B cell (primary cell): Measurements from ENCODE around the gene IL20. TPM values are rescaled to one million over a fixed set of nuclear protein-coding genes. Genes with fewer than 3 reads are reported as not detected.

Experiments used
- ATAC-seq: fragments of 200-7000 bp; cut with Tn5 transposase; one replicate; pipeline ENCODE4 v1.10.0; 2021; ENCODE audit warnings: low read depth, mild to moderate bottlenecking, moderate number of reproducible peaks, moderate library complexity
- CTCF ChIA-PET: fragments of 350-600 bp; sonication (Branson Sonifier 250); formaldehyde crosslinking; loops from one replicate; lab custom pipeline; 2021; ENCODE audit warnings: antibody characterized with exemption, inconsistent platforms; lab: Charles Lee
- POLR2A ChIA-PET: fragments of 350-600 bp; sonication (Branson Sonifier 250); formaldehyde crosslinking; loops from one replicate; lab custom pipeline; 2021; ENCODE audit warnings: antibody characterized with exemption; lab: Charles Lee
- DNase-seq: peaks from one replicate; pipeline ENCODE4 v3.0.0; 2013
- H2AFZ ChIP-seq: 2 replicates; pipeline ENCODE4 v1.6.1; 2012; ENCODE audit warnings: mild to moderate bottlenecking, low read depth, low read length; ENCODE audit not compliant: insufficient read depth, poor library complexity, severe bottlenecking
- H3K27ac ChIP-seq, 2 donors: 1 replicate in 1 of 2; 2 replicates in 1 of 2; pipeline ENCODE4 v1.5.1; 2012 to 2013; ENCODE audit warnings: low read length in 2 of 2, mild to moderate bottlenecking in 2 of 2, moderate library complexity in 1 of 2
- H3K27me3 ChIP-seq, 4 experiments: fragments of 200-600 bp in 1 of 4; sonication (generic) in 1 of 4; replicated peaks in 1 of 4; 1 replicate in 2 of 4; 2 replicates in 2 of 4; pipeline versions ENCODE4 v1.6.1 to v1.7.0; 2013 to 2016; ENCODE audit warnings: low read length in 3 of 4, mild to moderate bottlenecking in 2 of 4, mixed read lengths in 1 of 4, moderate library complexity in 1 of 4; ENCODE audit not compliant: insufficient read depth in 4 of 4, control insufficient read depth in 3 of 4; ENCODE audit errors: control extremely low read depth in 1 of 4
- H3K36me3 ChIP-seq, 2 experiments: replicated peaks in 1 of 2; 1 replicate in 1 of 2; 2 replicates in 1 of 2; pipeline versions ENCODE4 v1.6.1 to v1.7.1; 2013; ENCODE audit warnings: low read length in 1 of 2; ENCODE audit not compliant: insufficient read depth in 2 of 2, control insufficient read depth in 1 of 2; ENCODE audit errors: control extremely low read depth in 1 of 2, extremely low read depth in 1 of 2
- H3K4me1 ChIP-seq, 2 donors: fragments of 200-600 bp in 1 of 2; sonication (generic) in 1 of 2; 1 replicate in 1 of 2; 2 replicates in 1 of 2; pipeline versions ENCODE4 v1.5.1 to v1.6.1; 2013 to 2017; ENCODE audit warnings: low read length in 2 of 2; ENCODE audit not compliant: control insufficient read depth in 2 of 2, insufficient read depth in 2 of 2
- H3K4me2 ChIP-seq: replicated peaks from 2 replicates; pipeline ENCODE3; 2012; ENCODE audit warnings: mild to moderate bottlenecking, low read depth, low read length; ENCODE audit not compliant: poor library complexity, severe bottlenecking
- H3K4me3 ChIP-seq, 5 experiments: fragments of 200-600 bp in 1 of 5; sonication (generic) in 1 of 5; 1 replicate in 3 of 5; 2 replicates in 2 of 5; pipeline versions ENCODE4 v1.5.1 to v1.7.0; 2011 to 2016; ENCODE audit warnings: low read length in 4 of 5, mild to moderate bottlenecking in 4 of 5, low read depth in 2 of 5, control low read depth in 1 of 5, moderate library complexity in 1 of 5; ENCODE audit not compliant: insufficient read depth in 1 of 5; ENCODE audit errors: control extremely low read depth in 1 of 5, extremely low read depth in 1 of 5
- H3K79me2 ChIP-seq: fragments of 200-600 bp; sonication (generic); one replicate; pipeline ENCODE4 v1.6.0; 2016; ENCODE audit warnings: low read length; ENCODE audit not compliant: control insufficient read depth, insufficient read depth
- H3K9ac ChIP-seq: fragments of 200-600 bp; sonication (generic); 2 replicates; pipeline ENCODE4 v1.6.1; 2017; ENCODE audit warnings: mild to moderate bottlenecking, low read length, moderate library complexity
- H3K9me3 ChIP-seq, 3 donors: one replicate each; pipeline versions ENCODE4 v1.6.1 to v1.7.1; 2013; ENCODE audit warnings: low read length in 2 of 3; ENCODE audit not compliant: control insufficient read depth in 2 of 3, insufficient read depth in 1 of 3; ENCODE audit errors: control extremely low read depth in 1 of 3
- H4K20me1 ChIP-seq: 2 replicates; pipeline ENCODE4 v1.6.0; 2012; ENCODE audit warnings: mild to moderate bottlenecking, low read length; ENCODE audit not compliant: insufficient read depth, control insufficient read depth, poor library complexity, severe bottlenecking
- H3K27ac Mint-ChIP-seq: one replicate; pipeline ENCODE4 v1.8.0; 2021; ENCODE audit warnings: mixed read lengths
- H3K27me3 Mint-ChIP-seq: one replicate; pipeline ENCODE4 v1.8.0; 2021; ENCODE audit warnings: mixed read lengths
- H3K4me1 Mint-ChIP-seq: one replicate; pipeline ENCODE4 v1.8.0; 2021; ENCODE audit warnings: mixed read lengths
- H3K4me3 Mint-ChIP-seq: one replicate; pipeline ENCODE4 v1.8.0; 2021; ENCODE audit warnings: mixed read lengths
- H3K9me3 Mint-ChIP-seq: one replicate; pipeline ENCODE4 v1.8.0; 2022; ENCODE audit warnings: mixed read lengths; ENCODE audit not compliant: insufficient read depth
- EZH2 ChIP-seq: IDR thresholded peaks from 2 replicates; pipeline ENCODE4 v1.6.1; 2012; ENCODE audit warnings: borderline replicate concordance, low read depth, mild to moderate bottlenecking, moderate library complexity, low read length; ENCODE audit not compliant: insufficient read depth, poor library complexity, severe bottlenecking
- WGBS: methylation state at CpG from one replicate; pipeline ENCODE4 v1.1.5; 2013; ENCODE audit warnings: missing lambda C conversion rate; ENCODE audit not compliant: insufficient coverage; 5-methylcytosine and 5-hydroxymethylcytosine counted together
- intact Hi-C: fragments of 100-400 bp; cut with micrococcal nuclease; formaldehyde crosslinking; loops from one replicate; pipeline ENCODE4 v1.10.0; 2022
- polyA plus RNA-seq: library from polyadenylated mRNA; depleted of rRNA; stranded (reverse); fragments of >200 nt; gene quantifications from 2 replicates; pipeline ENCODE4 v1.2.3, GENCODE V29; 2012
- total RNA-seq, 2 donors: library from RNA; stranded (reverse); fragments of 120-200 nt in 1 of 2; gene quantifications; 1 replicate in 1 of 2; 2 replicates in 1 of 2; pipeline versions ENCODE4 v1.2.3 to v1.2.4, GENCODE V29; 2013 to 2022
- TF ChIP-seq, protein P1 (sequence below): fragments of 200-600 bp; IDR thresholded peaks from one replicate; pipeline ENCODE4 v1.8.0; 2022; ENCODE audit warnings: antibody characterized with exemption, mild to moderate bottlenecking

IL20 gene
- total and polyA plus RNA-seq, 2 donors (not counting 1 experiment from before 2014, with no cell fraction given) = not detected

DNA sequence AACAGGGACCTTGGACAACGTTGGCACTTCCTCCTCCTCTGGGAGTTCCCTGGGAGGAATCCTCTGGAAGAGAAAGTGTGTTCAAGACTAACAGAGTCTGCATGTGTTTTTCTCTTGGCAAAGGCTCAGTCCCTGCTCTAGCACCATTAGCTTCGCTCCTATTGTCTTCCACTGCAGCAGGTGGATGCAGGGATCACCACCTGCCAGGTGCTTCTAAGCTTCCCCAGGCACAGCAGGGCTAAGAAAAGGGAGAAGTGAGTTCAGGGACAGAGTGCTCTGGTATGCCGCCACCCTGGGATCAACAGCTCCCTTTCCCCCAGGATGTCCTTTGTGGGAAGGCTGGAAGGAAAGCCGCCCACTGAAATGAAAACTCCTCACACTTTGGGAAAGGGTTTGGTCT, 43.9 kb upstream of the IL20 start:
- H3K4me2 ChIP-seq = no peak overlapping the region
- no peaks in the 10 kb centered on the region for H3K36me3 ChIP-seq
- H3K9ac ChIP-seq = no peak overlapping the region
- intact Hi-C loops = no loop called here
- no peak for TF ChIP-seq EZH2
- TF ChIP-seq, protein P1, sequence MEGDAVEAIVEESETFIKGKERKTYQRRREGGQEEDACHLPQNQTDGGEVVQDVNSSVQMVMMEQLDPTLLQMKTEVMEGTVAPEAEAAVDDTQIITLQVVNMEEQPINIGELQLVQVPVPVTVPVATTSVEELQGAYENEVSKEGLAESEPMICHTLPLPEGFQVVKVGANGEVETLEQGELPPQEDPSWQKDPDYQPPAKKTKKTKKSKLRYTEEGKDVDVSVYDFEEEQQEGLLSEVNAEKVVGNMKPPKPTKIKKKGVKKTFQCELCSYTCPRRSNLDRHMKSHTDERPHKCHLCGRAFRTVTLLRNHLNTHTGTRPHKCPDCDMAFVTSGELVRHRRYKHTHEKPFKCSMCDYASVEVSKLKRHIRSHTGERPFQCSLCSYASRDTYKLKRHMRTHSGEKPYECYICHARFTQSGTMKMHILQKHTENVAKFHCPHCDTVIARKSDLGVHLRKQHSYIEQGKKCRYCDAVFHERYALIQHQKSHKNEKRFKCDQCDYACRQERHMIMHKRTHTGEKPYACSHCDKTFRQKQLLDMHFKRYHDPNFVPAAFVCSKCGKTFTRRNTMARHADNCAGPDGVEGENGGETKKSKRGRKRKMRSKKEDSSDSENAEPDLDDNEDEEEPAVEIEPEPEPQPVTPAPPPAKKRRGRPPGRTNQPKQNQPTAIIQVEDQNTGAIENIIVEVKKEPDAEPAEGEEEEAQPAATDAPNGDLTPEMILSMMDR = no peak
- no peaks in the 10 kb centered on the region for H3K27me3 ChIP-seq
- peaks cover 30 to 37% of the 10 kb centered on the region in 2 donors for H3K4me1 ChIP-seq
- H3K9me3 ChIP-seq = peaks cover 0 to 4% (median 4%) of the 10 kb centered on the region in 3 donors
- H3K4me3 ChIP-seq = no peak overlapping the region
- no peak for DNase-seq
- Mint-ChIP-seq H3K4me1 (peaks cover 37% of the 10 kb centered on the region), H3K4me3 (no peak overlapping the region), H3K9me3 (no peaks in the 10 kb centered on the region), H3K27me3 (no peaks in the 10 kb centered on the region), H3K27ac (no peak overlapping the region)
- WGBS = 50% methylated on average over 1 of the region's 4 CpGs
- H2AFZ ChIP-seq = no peak overlapping the region
- H3K27ac ChIP-seq = no peak overlapping the region
- no peaks in the 10 kb centered on the region for H4K20me1 ChIP-seq
- CTCF ChIA-PET = interaction anchor here (0.7 to 1.3 kb wide), 5 partner anchors 12 to 160 kb away, joined by 3 to 5 read pairs (median 3); no protein-coding TSS in a partner anchor
- ATAC-seq = no peak
- H3K79me2 ChIP-seq = peaks cover 8% of the 10 kb centered on the region
- POLR2A ChIA-PET = interaction anchor here (0.5 to 1.4 kb wide), 2 partner anchors 10 to 97 kb away, joined by 3 to 4 read pairs; no protein-coding TSS in a partner anchor

GRCh38 chr1:206823727-206824126, 41.7 kb upstream of the IL20 start:
- Histone ChIP-seq H3K27ac (peak overlapping the region; percentile 62 to 74), H3K4me3 (peak overlapping the region in 1 of 5 experiments; percentile 13), H3K9me3 (peaks cover 0 to 4% (median 0%) of the 10 kb centered on the region in 3 donors), H3K27me3 (no peaks in the 10 kb centered on the region), H3K4me2 (peak overlapping the region; percentile 65), H3K79me2 (peaks cover 8% of the 10 kb centered on the region), H3K4me1 (peaks cover 31 to 39% of the 10 kb centered on the region in 2 donors), H2AFZ (no peak overlapping the region), H3K36me3 (no peaks in the 10 kb centered on the region), H3K9ac (no peak overlapping the region), H4K20me1 (no peaks in the 10 kb centered on the region)
- H3K27me3 Mint-ChIP-seq = no peaks in the 10 kb centered on the region
- ChIA-PET POLR2A (interaction anchor here (0.6 kb wide), 1 partner anchor 609 kb away, joined by 3 read pairs; no protein-coding TSS in a partner anchor), CTCF (interaction anchor here (1.1 to 1.3 kb wide), 2 partner anchors 14 to 158 kb away, joined by 3 to 5 read pairs; no protein-coding TSS in a partner anchor)
- H3K4me3 Mint-ChIP-seq = no peak overlapping the region
- TF ChIP-seq EZH2 = no peak
- TF ChIP-seq, protein P1 = no peak
- peak overlapping the region; percentile 71 for H3K27ac Mint-ChIP-seq
- intact Hi-C loops = no loop called here
- H3K9me3 Mint-ChIP-seq = no peaks in the 10 kb centered on the region
- 98% methylated on average over 4 of the region's 5 CpGs for WGBS
- DNase-seq = no peak
- H3K4me1 Mint-ChIP-seq = peaks cover 40% of the 10 kb centered on the region
- no peak for ATAC-seq
